GM12892 (cell line): ENCODE measurements around the gene C1QTNF2.

Experiments
- POLR2A ChIP-seq: IDR thresholded peaks from 2 replicates; pipeline ENCODE4 v1.6.1; 2011; ENCODE audit warnings: low read depth, low read length, control low read depth
- POLR2AphosphoS5 ChIP-seq: IDR thresholded peaks from 2 replicates; pipeline ENCODE4 v1.6.1; 2011; ENCODE audit warnings: low read depth, low read length, control low read depth
- TAF1 ChIP-seq: IDR thresholded peaks from 2 replicates; pipeline ENCODE4 v1.6.1; 2011; ENCODE audit warnings: low read depth, mild to moderate bottlenecking, control low read depth, low read length, borderline replicate concordance

DNA sequence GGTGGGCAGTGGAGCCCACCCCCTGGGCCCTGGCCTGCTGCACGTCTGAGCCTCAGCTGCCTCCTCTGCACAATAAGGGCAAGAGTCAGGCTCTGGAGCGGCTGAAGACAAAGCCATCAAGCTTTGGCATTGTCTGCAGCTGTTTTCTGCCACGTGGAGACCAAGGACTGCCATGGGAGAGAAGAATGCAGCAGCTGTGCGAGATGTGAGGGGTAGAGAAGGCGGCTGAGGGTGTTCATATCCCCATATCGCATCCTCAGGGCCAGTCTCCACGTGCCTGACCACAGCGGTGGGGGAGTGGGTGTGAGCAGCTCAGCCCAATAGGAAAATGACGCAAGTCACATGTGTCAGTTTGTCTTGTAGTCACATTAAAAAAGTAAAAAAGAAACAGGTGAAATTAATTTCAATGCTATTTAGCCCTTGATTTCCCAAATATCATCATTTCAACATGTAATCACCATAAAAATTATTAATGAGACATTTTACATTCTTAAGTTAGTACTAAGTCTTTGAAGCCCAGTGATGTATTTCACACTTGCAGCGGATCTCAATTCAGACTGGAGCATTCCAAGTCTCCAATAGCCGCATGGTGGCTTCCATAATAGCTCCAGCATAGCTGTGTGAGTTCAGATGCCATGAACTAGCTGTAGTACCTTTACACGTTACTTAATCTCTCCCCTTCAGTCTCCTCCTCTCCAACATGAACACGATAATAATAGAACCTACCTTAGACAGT lies 6.6 kb downstream of the C1QTNF2 start:
- no peak for TF ChIP-seq POLR2AphosphoS5
- no peak for TF ChIP-seq POLR2A
- TF ChIP-seq TAF1 = no peak
